HG03066 (cell line): ENCODE results near the gene SPAG9.

Experiments
- ATAC-seq: cut with Tn5 transposase; IDR thresholded peaks from one replicate; pipeline ENCODE4 v1.9.1; 2021; ENCODE audit warnings: low read depth; ENCODE audit not compliant: unreplicated experiment

Gene SPAG9

DNA sequence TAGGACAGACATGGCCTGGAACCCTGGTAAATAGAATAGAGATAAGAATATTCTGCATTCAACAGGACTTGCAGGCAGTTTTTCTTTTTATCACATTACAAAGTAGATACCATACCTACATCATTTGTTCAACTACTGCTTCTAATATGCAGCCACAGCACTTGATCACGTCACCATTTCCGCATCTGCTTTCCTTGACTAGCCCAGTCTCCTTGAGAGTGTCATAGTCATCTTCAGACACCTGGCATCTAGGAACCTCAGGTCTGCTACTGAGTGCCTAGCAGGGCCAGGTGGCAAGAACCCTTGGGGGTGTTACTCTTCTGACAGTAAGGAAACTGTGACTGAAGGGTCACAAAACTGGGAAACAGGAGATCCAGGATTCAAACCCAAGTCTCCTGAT is 161.3 kb downstream of the SPAG9 start:
- ATAC-seq: no peak

DNA sequence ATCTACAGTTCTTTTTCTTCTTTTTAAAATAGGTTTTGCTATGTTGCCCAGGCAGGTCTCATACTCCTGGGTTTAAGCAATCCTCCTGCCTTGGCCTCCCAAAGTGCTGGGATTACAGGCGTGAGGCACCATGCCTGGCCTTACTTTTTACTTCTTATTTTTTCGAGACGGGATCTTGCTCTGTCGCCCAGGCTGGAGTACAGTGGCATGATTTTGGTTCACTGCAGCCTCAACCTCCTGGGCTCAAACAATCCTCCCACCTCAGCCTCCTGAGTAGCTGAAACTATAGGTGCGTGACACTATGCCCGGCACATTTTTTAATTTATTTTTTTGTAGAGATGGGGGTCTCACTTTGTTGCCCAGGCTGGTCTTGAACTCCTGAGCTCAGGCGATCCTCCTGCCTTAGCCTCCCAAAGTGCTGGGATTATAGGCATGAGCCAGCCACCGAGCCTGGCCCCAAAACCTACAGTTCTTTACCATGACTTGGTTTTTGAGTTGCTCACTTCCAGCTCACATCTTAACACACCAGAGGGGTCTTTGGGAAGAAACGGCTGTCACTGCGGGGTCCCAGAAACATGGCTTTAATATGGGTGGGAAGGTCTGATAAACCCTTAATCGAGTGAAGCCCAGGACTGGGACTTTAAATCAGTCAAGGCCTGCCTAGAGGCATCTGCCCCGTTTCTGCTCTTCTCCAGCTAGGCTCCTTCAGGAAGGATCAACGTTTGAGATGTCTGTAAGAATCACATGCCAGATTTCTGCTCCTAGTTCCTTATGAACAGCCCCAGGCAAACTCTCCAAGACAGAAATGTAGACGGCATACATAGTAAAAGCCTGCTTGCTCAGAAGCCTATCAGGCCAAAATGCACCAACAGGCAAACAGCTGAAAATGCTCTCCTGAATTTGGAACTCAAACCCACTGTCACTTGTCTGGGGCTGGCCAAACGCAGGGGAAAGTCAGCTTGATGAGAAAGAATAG is 162.8 kb downstream of the SPAG9 start:
- no peak for ATAC-seq

DNA sequence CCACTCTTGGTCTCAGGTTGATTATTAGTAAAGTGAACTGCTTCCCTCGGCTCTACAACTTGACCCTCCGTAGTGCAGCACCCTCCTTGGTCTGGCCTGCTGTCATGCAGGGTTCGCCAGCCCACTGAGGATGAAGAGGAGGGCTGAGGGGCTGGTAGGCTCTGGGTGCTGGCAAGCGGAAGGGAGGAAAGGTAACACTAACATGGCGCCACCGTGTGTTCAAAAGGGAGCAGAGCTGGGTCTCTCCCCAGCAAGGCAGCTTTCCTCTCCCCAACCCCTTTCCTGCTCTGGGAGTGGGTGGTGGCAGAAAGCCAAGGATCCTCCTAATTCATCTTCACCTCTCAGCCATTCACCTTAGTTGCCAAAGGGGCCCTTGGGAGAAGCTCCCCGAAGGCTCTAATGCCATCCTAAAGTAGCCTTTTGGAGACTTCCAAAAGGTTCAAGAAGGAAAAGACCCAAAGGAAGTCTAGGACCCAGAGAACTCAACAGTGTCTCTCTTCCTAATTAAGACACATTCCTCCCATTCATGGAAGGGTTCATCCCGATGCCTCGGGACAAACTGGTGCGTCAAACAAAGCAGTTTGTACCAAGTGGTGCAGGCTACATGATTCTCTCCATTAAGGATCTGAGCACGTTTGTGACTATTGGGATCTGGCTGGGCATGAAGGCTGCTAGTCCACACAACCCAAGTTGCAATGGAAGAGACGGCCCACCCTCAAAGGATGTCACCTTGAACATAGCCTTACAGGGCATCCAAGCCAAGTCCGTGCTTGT is 163.7 kb downstream of the SPAG9 start:
- ATAC-seq: no peak

DNA sequence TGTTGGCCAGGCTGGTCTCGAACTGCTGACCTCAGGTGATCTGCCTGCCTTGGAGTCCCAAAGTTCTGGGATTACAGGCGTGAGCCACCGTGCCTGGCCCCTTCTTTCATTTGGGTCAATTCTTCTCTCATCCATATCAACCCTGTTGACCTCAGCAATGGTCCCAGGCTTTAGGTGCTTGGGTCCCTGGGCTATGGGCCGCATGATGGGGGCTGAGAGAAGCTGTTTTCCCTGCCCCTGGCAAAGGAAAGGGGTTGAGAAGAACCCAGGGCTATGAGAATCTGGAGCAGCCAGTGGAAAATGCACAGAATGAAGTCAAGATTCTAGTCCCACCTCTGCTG is 164.3 kb downstream of the SPAG9 start:
- ATAC-seq: no peak

DNA sequence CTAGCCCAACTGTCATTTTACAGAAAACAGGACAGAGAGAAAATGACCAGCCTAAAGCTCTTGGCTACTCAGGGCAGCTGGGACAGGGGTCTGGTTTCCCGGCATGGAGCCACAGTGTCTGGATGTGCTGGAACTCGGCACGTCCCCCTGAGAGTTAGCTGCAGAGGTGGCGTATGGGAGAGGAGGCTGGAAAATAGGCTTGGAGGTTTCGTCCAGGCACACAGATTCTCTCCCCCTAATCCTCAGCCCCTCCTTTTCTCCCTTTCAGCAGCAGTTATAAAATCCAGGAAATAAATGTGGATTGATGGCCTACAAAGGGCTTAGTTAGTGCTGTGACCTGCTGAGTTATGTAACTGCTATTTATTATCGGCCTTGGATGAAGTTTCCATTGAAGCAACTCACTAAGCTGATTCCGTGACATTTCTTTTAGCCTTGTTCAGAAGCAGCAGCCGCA is 165.0 kb downstream of the SPAG9 start:
- no peak for ATAC-seq

DNA sequence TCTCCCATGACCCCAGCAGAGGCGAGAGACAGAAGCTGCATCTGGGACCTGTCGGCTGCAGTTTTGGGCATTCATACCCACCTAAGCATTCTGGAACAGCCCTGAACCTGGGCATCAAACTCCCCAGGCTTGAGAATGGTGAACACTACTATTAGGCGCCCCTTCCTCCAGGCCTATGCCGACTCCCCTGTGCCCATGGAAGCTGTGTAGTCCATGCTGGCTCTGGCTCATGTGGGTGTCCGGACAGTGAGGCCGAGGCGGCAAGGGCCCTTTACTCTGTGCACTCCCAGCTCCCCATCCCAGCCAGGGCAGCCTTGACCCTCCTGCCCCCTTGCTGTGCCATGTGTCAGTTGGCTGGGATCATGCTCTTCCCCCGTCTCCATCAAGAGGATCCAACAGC is 165.5 kb downstream of the SPAG9 start:
- no peak for ATAC-seq

DNA sequence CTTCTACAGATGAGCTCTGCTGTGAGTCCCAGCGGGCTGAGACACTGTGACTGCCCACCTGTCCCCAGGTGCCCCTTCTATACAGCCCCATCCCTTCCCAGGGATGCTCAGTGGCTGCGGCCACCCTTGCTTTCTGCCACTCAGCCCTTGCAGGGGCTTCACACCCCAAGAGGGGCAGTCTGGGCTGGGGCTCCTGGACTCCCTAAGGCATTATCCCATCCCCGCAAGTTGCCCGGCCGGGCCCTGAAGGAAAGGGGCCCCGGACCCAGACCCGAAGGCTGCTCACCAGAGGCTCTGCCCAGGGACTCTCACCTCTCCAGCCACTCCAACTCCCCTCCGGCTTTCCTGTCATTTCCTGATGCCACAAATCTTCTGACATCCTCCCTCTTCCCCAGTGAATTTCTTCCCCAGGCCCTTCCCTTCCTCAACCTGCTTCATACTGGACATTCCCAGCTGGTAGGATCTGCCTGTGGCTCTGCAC is 166.0 kb downstream of the SPAG9 start:
- no peak for ATAC-seq

DNA sequence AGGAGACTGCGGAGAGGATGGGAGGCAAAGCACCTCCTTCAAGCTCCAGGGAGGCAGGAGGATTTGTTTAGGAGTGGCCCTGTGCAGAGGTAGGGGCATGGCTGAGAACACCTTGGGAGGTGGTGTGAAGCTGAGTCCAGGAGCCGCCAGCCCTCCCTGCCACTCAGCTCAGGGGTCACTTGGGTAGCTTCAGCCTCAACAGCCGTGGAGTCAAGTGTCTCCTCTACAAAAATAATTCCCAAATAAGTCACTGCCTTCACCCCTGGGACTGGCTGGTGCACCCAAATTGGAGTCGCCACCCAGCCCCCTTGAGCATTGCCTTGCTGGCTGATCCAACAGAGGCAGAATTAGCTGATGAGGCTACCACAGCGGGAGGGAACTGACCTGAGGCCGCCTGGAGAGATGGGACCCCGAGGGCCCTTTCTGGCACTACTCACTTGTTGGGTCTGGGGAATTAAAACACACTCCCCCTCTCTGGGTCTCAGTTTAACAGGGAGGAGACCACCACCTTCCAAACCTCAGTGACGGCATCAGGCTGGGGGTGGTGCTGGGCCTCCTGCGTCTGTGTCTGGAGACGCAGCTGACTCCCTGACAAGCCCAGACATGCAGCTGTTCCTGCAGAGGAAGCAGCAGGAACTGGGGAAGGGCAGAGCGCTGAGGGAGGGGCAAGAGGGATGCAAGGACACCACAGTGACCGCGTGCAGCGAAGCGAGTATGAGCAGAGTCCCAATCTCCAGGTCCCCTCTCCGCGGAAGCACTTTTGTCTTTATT is 166.7 kb downstream of the SPAG9 start:
- ATAC-seq: no peak

DNA sequence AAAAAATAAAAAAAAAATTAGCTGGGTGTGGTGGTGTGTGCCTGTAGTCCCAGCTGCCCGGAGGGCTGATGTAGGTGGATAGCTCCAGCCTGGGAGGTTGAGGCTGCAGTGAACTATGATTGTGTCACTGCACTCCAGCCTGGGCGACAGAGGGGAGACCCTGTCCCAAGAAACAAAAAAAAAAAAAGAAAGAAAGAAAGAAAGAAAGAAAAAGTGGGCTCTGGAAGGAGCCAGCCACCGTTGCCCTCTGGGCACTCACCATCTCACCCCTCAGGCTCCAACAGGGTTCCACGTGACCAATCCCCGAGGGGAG is 167.2 kb downstream of the SPAG9 start:
- ATAC-seq: no peak

DNA sequence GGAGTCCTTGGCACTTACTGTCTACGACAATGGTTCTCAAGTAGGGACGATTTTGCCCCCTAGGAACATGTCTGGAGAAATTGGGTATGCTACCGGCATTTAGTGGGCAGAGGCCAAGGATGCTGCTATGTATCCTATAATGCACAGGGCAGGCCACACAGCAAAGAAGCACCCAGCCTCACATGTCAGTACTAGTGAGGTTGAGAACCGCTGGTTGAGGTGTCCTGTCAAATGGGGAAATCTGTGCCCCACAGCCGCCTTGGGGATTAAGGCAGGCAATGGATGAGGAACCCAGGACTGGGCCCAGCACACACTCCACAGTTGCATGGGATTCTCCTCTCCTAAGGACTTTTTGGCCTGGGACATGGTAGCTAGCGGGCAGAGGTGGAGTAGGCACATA is 167.8 kb downstream of the SPAG9 start:
- no peak for ATAC-seq

DNA sequence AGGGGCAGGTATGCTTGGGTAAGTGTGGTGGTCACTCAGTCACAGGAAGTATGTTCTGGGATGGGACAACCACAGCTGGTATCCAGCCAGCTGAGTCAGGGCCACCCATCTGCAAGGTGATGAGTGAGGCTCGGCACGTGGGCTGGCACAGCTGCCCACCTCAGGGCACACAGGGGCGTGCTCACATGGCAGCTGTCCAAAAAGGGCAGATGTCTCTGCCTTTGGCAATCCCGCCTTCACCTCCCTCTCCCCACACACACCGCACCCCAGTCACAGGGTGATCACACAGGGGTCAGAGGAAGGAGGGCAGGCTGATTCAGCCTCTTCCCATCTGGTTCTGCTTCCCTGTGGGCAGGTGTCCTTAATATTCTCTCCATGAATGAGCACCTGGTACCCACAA is 168.7 kb downstream of the SPAG9 start:
- ATAC-seq: no peak

DNA sequence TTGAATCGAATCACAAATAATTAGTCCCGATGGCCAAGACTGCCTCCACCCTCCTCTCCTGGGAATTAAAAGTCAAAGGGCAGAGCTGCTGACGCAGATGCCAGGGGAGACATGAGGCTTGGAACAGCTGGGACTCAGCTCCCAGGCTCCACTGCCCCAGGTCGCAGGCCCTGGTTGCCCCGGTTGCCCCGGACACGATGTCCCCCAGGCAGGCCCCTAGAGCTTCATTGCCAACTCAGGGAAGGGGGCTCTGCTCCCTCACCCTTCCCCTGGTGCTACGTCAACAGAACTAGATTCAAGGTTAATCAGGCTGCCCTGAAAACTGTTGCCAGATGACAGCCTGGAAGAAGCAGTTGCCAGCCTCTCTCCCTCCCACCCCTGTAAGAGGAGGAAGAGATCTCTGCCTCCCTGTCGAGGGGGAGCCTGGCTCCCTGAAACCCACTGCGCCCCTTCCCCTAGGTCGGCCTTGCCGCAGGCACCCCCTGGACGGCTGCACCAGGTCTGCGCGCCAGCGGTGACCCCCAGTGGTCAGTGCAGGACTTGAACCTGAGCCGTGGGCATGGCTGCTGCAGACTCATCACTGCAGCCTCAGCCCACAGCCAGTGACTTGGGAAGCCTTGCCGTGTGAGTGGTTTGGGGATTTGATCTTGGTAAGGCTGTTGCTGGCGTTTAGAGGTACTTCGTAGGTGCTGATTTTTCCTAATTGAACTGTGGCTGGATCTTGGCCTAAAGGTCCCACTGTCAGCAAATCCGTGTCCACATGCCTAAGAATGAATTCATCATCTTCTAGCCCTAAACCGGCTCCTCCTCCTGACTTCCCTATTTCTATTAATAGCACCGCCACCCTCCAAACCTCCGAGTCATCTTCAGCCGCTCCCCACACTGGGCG is 170.4 kb downstream of the SPAG9 start:
- no peak for ATAC-seq

DNA sequence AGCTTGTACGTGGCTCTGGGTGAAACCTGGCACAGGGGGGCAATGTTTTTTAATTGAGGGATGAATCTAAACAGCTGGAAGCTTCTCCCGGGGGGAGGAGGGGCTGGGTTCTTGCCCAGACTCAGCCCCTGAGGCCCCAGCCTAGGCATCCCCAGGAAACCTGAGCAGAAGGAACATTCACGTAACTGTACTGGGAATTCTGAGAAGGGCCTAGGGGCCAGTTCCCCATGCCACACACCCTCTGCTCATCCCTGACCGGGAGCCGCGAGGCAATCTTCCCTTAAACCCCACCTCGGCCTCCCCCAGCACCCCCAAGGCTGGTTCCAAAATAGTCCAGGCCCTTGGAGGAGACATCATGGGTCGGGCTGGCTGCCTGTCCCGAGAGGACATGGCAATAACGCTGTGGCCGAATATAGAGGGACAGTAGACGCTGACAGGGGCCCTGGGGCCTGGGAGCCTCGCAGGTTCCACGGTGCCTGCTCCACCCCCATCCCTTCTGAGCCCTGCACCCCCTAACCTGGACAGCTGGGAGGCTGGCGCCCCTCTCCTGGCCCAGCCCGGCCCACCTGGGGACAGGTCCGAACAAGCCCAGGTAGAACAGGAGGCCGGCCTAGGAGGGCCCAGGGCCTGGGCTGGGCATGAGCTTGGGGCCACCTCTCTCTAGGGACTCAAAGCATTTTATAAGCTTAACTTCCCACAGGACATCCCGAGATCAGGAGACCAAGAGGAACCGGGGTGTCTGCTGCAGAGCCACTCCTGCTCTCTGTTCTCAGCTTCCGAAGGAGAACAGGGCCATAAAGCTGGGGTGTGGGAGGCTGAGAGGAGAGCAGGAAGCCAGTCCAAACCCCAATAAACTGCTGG is 171.3 kb downstream of the SPAG9 start:
- no peak for ATAC-seq

DNA sequence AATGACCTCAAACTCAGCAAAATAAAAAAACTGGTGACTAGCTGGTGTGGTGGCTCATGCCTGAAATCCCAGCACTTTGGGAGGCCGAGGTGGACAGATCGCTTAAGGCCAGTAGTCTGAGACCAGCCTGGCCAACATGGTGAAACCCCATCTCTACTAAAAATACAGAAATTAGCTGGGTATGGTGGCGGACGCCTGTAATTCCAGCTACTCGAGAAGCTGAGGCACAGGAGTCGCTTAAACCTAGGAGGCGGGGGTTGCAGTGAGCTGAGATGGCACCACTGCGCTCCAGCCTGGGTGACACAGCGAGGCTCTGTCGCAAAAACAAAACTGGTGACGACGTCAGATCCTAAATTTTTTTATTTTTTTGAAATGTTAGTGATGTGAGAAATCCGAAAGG is 172.0 kb downstream of the SPAG9 start:
- no peak for ATAC-seq

DNA sequence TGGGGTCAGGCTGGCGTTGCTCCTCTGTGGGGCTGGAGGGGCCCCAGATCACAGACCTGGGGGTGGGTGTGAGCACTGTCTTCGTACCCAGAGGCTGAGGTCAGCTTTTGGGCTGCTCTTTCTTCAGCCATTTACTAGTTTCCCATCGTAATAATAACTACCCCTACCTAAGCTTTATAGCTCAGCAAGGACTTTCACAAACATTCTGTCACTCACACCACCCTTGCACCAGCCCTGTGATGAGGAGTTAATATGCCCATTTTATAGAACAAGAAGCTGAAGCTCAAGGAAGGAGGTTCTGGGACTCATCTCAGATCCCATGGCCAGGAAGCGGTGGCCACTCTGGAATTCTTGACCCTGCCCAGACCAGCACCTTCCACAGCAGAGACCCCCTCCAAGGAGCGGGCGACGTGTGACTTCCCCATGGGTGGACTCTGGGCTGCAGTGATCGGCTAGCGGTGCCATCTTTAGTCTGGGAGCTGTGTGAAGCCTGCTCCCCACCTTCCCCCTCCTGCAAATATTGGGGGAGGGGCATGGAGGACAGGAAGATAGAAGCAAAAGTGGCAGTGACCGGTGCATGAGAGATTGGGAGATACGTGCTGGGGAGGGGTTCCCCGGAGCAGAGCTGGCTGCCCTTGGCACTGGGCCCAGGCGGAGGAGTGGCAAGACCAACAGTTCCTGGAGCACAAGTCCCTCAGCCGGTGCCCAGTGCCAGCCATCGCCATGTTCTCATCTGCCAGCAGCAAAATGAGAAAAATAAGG is 172.7 kb downstream of the SPAG9 start:
- ATAC-seq: no peak

DNA sequence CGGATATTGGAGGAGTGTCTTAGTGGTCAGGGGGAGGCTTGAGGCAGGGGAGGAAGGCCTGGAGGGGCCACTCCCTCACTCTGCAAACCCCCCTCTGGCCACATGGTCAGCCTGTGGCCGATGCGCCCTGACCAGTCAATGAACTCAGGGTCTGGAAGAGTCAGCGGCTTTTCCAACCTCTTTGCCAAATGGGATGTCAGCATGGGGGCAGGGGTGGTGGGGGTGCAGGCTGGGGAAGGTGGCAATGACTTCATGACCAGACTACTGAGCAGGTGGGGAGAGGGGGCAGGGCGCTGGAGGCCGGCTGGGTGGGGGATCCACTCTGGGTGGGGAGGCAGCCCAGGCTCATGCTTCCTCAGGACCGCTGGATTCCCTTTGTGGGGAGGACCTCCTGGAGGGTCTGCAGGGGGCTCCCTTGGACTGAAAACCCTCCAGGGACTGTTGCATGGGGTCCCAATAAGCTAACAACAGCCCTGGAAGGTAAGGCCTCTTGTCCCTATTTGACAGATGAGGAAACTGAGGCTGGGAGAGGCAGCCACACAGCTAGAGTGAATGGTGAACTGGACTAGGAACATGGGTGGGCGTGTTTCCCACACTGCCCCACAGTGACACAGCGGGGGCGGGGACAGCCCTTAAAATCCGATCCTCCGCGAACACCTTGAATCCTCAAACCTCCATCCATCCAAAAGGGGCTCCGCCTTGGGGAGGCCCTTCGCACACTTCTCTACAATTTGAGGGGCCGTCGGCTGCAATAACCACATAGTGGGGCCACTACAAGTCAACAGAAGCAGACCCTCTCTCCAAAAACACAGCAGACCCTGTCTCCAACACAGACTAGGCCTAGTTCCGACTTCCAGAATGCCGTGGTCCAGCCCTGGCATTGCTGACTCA is 173.5 kb downstream of the SPAG9 start:
- no peak for ATAC-seq

DNA sequence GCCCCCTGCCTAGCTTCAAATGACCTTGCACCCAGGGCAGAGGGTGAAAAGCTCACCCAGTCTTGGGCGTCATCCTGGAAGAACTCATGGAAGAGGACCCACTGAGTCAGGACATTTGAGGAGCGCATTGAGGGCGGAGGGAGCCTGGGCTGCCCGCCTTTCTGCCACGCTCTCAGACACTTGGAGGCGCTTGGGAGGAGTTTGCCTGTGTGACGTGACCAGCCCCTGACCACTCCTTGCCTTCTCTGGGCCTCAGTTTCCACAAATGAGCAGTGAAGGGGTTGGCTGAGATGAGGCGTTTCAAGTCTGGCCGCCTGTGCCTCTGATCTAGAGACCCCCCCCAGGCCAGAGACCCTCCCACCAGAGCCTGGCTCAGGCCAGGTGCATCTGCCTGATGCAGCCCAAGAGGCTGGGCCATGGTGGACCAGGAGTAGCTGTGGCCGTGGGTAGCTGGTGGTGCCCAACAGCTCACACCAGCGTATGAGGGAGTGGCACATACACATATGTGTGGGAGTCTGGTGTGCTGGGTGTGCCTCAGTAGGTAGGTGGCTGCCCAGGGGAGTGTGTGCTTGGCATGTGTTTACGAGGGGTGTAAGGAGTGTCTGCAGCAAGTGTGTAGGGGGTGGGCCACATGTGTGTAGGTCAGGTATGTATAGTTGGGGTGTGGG is 174.3 kb downstream of the SPAG9 start:
- no peak for ATAC-seq
